ENCODE data around the gene UVSSA.

DNA sequence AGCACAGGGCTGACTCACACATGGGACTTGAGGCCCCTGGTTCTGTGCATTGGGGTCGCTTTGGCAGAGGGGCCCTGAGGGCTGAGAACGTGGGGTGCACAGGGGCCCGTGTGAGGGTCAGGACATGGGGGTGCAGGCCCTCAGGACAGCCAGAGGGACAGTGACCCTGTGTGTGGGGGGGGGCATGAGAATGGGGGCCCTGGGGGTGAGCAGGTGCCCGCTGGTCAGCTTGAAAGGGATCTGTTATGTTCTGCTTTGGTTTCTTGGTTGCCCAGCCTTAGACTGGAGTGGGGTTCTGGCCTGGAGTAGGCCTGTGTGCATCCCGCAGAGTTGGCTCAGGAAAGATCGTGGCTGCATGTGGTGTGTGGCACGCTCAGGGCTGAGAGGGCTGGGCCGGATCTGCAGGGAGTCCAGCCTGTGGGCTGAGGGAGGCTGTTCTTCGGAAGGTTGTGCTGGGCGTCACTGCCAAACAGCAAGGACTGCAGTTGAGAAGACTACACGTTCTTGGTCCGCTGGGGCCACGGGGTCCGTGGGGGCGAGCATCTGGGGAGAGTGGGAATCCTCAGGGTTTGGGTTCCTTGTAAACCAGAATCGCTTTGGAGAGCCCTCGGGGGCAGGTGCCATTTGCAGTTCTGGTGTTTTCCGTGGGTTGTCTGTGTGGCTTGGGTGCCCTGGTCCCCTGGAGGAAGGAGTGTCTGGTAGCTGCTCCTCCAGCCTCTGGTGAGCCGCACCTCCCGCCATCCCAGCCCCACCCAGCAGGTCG, 15.2 kb upstream of the UVSSA start:
- TF ChIP-seq POLR2AphosphoS5 (IDR thresholded peaks at IDR 0.05) = no peak
- TF ChIP-seq, protein P1, sequence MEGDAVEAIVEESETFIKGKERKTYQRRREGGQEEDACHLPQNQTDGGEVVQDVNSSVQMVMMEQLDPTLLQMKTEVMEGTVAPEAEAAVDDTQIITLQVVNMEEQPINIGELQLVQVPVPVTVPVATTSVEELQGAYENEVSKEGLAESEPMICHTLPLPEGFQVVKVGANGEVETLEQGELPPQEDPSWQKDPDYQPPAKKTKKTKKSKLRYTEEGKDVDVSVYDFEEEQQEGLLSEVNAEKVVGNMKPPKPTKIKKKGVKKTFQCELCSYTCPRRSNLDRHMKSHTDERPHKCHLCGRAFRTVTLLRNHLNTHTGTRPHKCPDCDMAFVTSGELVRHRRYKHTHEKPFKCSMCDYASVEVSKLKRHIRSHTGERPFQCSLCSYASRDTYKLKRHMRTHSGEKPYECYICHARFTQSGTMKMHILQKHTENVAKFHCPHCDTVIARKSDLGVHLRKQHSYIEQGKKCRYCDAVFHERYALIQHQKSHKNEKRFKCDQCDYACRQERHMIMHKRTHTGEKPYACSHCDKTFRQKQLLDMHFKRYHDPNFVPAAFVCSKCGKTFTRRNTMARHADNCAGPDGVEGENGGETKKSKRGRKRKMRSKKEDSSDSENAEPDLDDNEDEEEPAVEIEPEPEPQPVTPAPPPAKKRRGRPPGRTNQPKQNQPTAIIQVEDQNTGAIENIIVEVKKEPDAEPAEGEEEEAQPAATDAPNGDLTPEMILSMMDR (IDR thresholded peaks at IDR 0.05) = no peak

All from sigmoid colon (tissue), 4 donors.